PC-3 (cell line): ENCODE data around the gene ATG5. TPM values are rescaled to one million over a fixed set of nuclear protein-coding genes. Genes with fewer than 3 reads are reported as not detected.

ENCODE experiments used
- ATAC-seq: fragments of 200-7000 bp; cut with Tn5 transposase; 2 replicates; pipeline ENCODE4 v1.9.1; 2020; ENCODE audit warnings: mild to moderate bottlenecking, moderate library complexity
- BruUV-seq: library from RNA; stranded (reverse); fragments of 400-500 nt; replicated peaks from 2 replicates; lab custom pipeline; 2021; lab: Mats Ljungman, UMichigan
- CTCF ChIA-PET: fragments of 300-600 bp; sonication (Branson Sonifier 250); formaldehyde crosslinking; loops from one replicate; lab custom pipeline; 2022; ENCODE audit warnings: antibody characterized with exemption; lab: Charles Lee
- POLR2A ChIA-PET: fragments of 300-600 bp; sonication (Branson Sonifier 250); formaldehyde crosslinking; loops from one replicate; lab custom pipeline; 2022; ENCODE audit warnings: antibody characterized with exemption; ENCODE audit not compliant: unreplicated experiment; lab: Charles Lee
- DNase-seq: peaks from one replicate; pipeline ENCODE4 v3.0.0-alpha.2; 2015
- H2AFZ ChIP-seq: fragments of 300-600 bp; sonication (generic); 2 replicates; pipeline ENCODE4 v1.6.0; 2016; ENCODE audit warnings: antibody characterized with exemption, low read length
- H3F3A ChIP-seq: fragments of 300-600 bp; sonication (generic); one replicate; pipeline ENCODE4 v1.6.0; 2017; ENCODE audit warnings: antibody characterized with exemption, low read length, control low read depth, mild to moderate bottlenecking; ENCODE audit not compliant: unreplicated experiment
- H3K27ac ChIP-seq: fragments of 300-600 bp; sonication (generic); 2 replicates; pipeline ENCODE4 v1.5.1; 2016; ENCODE audit warnings: mild to moderate bottlenecking, low read length
- H3K27me3 ChIP-seq: fragments of 300-600 bp; sonication (generic); 2 replicates; pipeline ENCODE4 v1.6.1; 2016; ENCODE audit warnings: low read length, mixed read lengths
- H3K36me3 ChIP-seq: fragments of 300-600 bp; sonication (generic); 2 replicates; pipeline ENCODE4 v1.6.1; 2016; ENCODE audit warnings: low read depth, mixed run types, low read length, mixed read lengths
- H3K4me1 ChIP-seq: fragments of 300-600 bp; sonication (generic); 2 replicates; pipeline ENCODE4 v1.5.1; 2016; ENCODE audit warnings: low read length; ENCODE audit not compliant: insufficient read depth
- H3K4me2 ChIP-seq: fragments of 300-600 bp; sonication (generic); 2 replicates; pipeline ENCODE4 v1.6.0; 2016; ENCODE audit warnings: low read length
- H3K4me3 ChIP-seq: fragments of 300-600 bp; sonication (generic); 2 replicates; pipeline ENCODE4 v1.5.1; 2016; ENCODE audit warnings: mild to moderate bottlenecking, low read length, mixed read lengths
- H3K79me2 ChIP-seq: fragments of 300-600 bp; sonication (generic); 2 replicates; pipeline ENCODE4 v1.6.1; 2017; ENCODE audit warnings: low read length, mixed read lengths
- H3K9ac ChIP-seq: fragments of 300-600 bp; sonication (generic); 2 replicates; pipeline ENCODE4 v1.6.0; 2016; ENCODE audit warnings: mild to moderate bottlenecking, low read length
- H3K9me2 ChIP-seq: fragments of 300-600 bp; sonication (generic); replicated peaks from 2 replicates; pipeline ENCODE4 v1.6.1; 2016; ENCODE audit warnings: mixed run types, low read length, mixed read lengths
- H3K9me3 ChIP-seq: fragments of 300-600 bp; sonication (generic); 2 replicates; pipeline ENCODE4 v1.6.1; 2016; ENCODE audit warnings: low read length, mixed read lengths
- H4K20me1 ChIP-seq: fragments of 300-600 bp; sonication (generic); 2 replicates; pipeline ENCODE4 v1.6.1; 2016; ENCODE audit warnings: low read length, mixed read lengths
- CTCF ChIP-seq: fragments of 300-600 bp; sonication (generic); conservative IDR thresholded peaks from 2 replicates; pipeline ENCODE4 v1.5.1; 2017; ENCODE audit warnings: antibody characterized with exemption, low read depth, mild to moderate bottlenecking, low read length
- EZH2 ChIP-seq: fragments of 300-600 bp; sonication (generic); IDR thresholded peaks from one replicate; pipeline ENCODE4 v1.6.1; 2017; ENCODE audit warnings: antibody characterized with exemption, mild to moderate bottlenecking, low read length; ENCODE audit not compliant: unreplicated experiment
- EZH2phosphoT487 ChIP-seq: fragments of 300-600 bp; sonication (generic); IDR thresholded peaks from 2 replicates; pipeline ENCODE4 v1.6.1; 2018; ENCODE audit warnings: mild to moderate bottlenecking, antibody characterized with exemption, low read length, borderline replicate concordance
- intact Hi-C: fragments of 100-400 bp; cut with micrococcal nuclease; formaldehyde crosslinking; loops from 2 replicates; pipeline ENCODE4 v1.9.0; 2023
- total RNA-seq: library from RNA; depleted of rRNA; stranded (reverse); fragments of >200 nt; gene quantifications from 2 replicates; pipeline ENCODE4 v1.2.3, GENCODE V29; 2014

Gene ATG5
- total RNA-seq, 1 experiment from 2014 or later = 38.8 TPM

- Histone ChIP-seq H3K9me2 (no peaks in the 10 kb centered on the region), H3K79me2 (peaks cover 83% of the 10 kb centered on the region), H3K4me1 (peaks cover 16% of the 10 kb centered on the region), H3K4me3 (no peak overlapping the region), H3K9ac (no peak overlapping the region), H4K20me1 (peaks cover 19% of the 10 kb centered on the region), H3K27ac (no peak overlapping the region), H3K9me3 (no peaks in the 10 kb centered on the region), H2AFZ (no peak overlapping the region), H3K36me3 (no peaks in the 10 kb centered on the region), H3K4me2 (no peak overlapping the region), H3K27me3 (no peaks in the 10 kb centered on the region), H3F3A (no peaks in the 10 kb centered on the region)
- ChIA-PET POLR2A (no interaction called here), CTCF (no interaction called here)
- BruUV-seq = no TSS peak
- TF ChIP-seq EZH2phosphoT487 (no peak), CTCF (no peak), EZH2 (no peak)
- intact Hi-C loops = no loop called here
- DNase-seq (no peak), ATAC-seq (no peak)
Measured at GRCh38 chr6:106321940-106322339, 3.6 kb downstream of the ATG5 start.

GRCh38 chr6:106318851-106319250 is 6.7 kb downstream of the ATG5 start:
- POLR2A ChIA-PET = no interaction called here

More at GRCh38 chr6:106318851-106319250, 6.7 kb downstream of the ATG5 start:
- no peak for ATAC-seq
- H3K9ac ChIP-seq = no peak overlapping the region
- no peaks in the 10 kb centered on the region for H3K27me3 ChIP-seq
- H3K36me3 ChIP-seq = peaks cover 10% of the 10 kb centered on the region; the same call in 1 of the 2 replicates
- no TSS peak for BruUV-seq
- H3K9me2 ChIP-seq = no peaks in the 10 kb centered on the region
- H3K79me2 ChIP-seq = peaks cover 95% of the 10 kb centered on the region
- no peak overlapping the region for H3K4me2 ChIP-seq
- H3K9me3 ChIP-seq = no peaks in the 10 kb centered on the region
- no peak overlapping the region for H3K4me3 ChIP-seq
- CTCF ChIA-PET = no interaction called here
- no peak overlapping the region for H3K27ac ChIP-seq
- no peak for DNase-seq
- TF ChIP-seq CTCF (no peak), EZH2 (no peak), EZH2phosphoT487 (no peak)
- intact Hi-C loops = no loop called here
- H3F3A ChIP-seq = no peaks in the 10 kb centered on the region
- peaks cover 18% of the 10 kb centered on the region for H3K4me1 ChIP-seq
- no peak overlapping the region for H2AFZ ChIP-seq
- H4K20me1 ChIP-seq = peaks cover 14% of the 10 kb centered on the region; the same call in 1 of the 2 replicates
